Measurements from ENCODE around the gene IKZF3. TPM values are rescaled to one million over a fixed set of nuclear protein-coding genes. Genes with fewer than 3 reads are reported as not detected.

The IKZF3 gene
- polyA plus RNA-seq, 1 of the 3 experiments (the other 2 are of a cell fraction), result not detected

DNA sequence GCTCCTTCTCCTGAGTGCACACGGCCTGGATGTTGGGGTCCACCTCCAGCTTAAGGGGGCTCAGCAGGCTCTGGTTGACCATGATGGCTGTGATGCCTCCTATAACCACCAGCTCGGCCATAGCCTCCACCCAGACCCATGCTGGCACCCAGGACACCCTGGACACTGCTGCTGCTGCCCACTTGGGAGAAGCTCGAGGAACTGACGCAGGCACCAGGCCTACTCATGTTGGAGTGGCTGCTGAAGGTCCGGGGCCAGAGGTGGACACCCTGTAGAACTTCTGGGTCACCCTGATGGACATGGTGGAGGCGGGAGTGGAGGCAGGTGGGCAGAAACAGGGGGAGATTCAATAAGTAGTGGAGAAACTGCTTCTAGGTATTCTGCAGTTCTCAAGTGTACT lies 28.0 kb downstream of the IKZF3 start:
- no peak for DNase-seq
- H3K27me3 ChIP-seq (ENCODE audit: insufficient read depth), result peaks cover 7% of the 10 kb centered on the region
- ChIA-PET CTCF (no interaction called here), POLR2A (no interaction called here)
- no peak overlapping the region for H2AFZ ChIP-seq (ENCODE audit: low read depth)
- no peaks in the 10 kb centered on the region for H3K36me3 ChIP-seq (replicated peaks in 1 of 2; ENCODE audit: control insufficient read depth in 1 of 2, insufficient read depth in 2 of 2, low read length in 1 of 2)
- H3K27ac ChIP-seq (ENCODE audit: low read depth in 2 of 2, low read length in 1 of 2), result no peak overlapping the region
- no peaks in the 10 kb centered on the region for H3K79me2 ChIP-seq (ENCODE audit: insufficient read depth)
- no peak overlapping the region for H3K4me3 ChIP-seq (ENCODE audit: low read depth in 2 of 2, low read length in 1 of 2)
- no peaks in the 10 kb centered on the region for H3K4me1 ChIP-seq (ENCODE audit: control insufficient read depth in 1 of 2, insufficient read depth in 2 of 2, low read depth in 1 of 2, low read length in 1 of 2)
- 0 out of 2 replicates have a peak, but pooled peaks cover 6% of the 10 kb centered on the region for H3K9me3 ChIP-seq
- H3K9me2 ChIP-seq, result no peaks in the 10 kb centered on the region
- H3K4me2 ChIP-seq, result no peak overlapping the region
- H3F3A ChIP-seq (replicated peaks; ENCODE audit: insufficient read depth), result no peaks in the 10 kb centered on the region
- no peak overlapping the region for H3K9ac ChIP-seq
- TF ChIP-seq, protein P1, sequence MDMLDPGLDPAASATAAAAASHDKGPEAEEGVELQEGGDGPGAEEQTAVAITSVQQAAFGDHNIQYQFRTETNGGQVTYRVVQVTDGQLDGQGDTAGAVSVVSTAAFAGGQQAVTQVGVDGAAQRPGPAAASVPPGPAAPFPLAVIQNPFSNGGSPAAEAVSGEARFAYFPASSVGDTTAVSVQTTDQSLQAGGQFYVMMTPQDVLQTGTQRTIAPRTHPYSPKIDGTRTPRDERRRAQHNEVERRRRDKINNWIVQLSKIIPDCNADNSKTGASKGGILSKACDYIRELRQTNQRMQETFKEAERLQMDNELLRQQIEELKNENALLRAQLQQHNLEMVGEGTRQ (IDR thresholded peaks at IDR 0.05; ENCODE audit: borderline replicate concordance, low read depth, low read length), result no peak
- TF ChIP-seq YY1 (IDR thresholded peaks at IDR 0.05; ENCODE audit: low read depth) (no peak), JUND (IDR thresholded peaks at IDR 0.05) (no peak), FOSL2 (IDR thresholded peaks at IDR 0.05; ENCODE audit: borderline replicate concordance, low read depth) (no peak), MEF2A (IDR thresholded peaks at IDR 0.05; ENCODE audit: borderline replicate concordance, low read depth) (no peak), RAD21 (IDR thresholded peaks at IDR 0.05; ENCODE audit: low read length) (no peak)
- H4K20me1 ChIP-seq (ENCODE audit: insufficient read depth), result no peaks in the 10 kb centered on the region
- WGBS (ENCODE audit: low lambda C conversion rate), result 0% methylated on average over 6 of the region's 6 CpGs

DNA sequence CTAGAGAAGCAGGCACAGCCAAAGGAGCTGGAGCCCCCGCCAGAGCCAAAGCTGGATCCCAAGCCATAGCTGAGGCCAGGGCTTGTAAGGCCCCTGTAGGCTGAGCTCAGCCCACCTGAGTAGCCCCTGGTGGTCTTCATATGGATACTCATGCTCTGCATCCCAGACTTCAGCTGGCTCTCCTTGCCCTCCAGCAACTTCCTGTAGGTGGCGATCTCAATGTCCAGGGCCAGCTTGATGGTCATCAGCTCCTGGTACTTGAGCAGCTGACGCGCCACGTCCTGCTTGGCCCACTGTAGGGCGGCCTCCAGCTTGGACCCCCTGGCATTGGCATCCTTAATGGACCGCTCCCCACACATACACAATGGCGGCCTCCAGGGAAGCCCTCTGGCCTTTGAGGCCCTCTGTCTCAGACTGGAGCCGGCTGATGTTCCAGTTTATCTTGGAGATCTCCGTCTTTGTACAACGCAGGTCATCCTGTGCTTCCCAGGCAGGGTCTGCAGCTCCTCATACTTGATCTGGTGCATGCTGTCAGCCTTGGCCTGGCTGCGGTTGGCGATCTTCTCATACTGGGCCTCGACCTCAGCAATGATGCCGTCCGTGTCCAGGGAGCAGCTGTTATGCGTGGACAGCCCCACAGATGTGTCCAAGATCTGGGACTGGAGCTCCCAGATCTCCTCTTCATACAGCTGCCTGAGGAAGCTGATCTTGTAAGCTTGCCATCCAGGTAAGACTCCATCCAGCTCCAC lies 28.9 kb downstream of the IKZF3 start:
- Histone ChIP-seq H3K27ac (ENCODE audit: low read depth in 2 of 2, low read length in 1 of 2) (no peak overlapping the region), H3K9me3 (0 out of 2 replicates have a peak, but pooled peaks cover 6% of the 10 kb centered on the region), H4K20me1 (ENCODE audit: insufficient read depth) (no peaks in the 10 kb centered on the region), H3K4me1 (ENCODE audit: control insufficient read depth in 1 of 2, insufficient read depth in 2 of 2, low read depth in 1 of 2, low read length in 1 of 2) (no peaks in the 10 kb centered on the region), H3K9me2 (no peaks in the 10 kb centered on the region), H3F3A (replicated peaks; ENCODE audit: insufficient read depth) (no peaks in the 10 kb centered on the region), H2AFZ (ENCODE audit: low read depth) (no peak overlapping the region), H3K4me3 (ENCODE audit: low read depth in 2 of 2, low read length in 1 of 2) (no peak overlapping the region), H3K27me3 (ENCODE audit: insufficient read depth) (peaks cover 8% of the 10 kb centered on the region; the same call in 1 of the 2 replicates), H3K9ac (no peak overlapping the region), H3K4me2 (no peak overlapping the region), H3K36me3 (replicated peaks in 1 of 2; ENCODE audit: control insufficient read depth in 1 of 2, insufficient read depth in 2 of 2, low read length in 1 of 2) (no peaks in the 10 kb centered on the region), H3K79me2 (ENCODE audit: insufficient read depth) (no peaks in the 10 kb centered on the region)
- whole genome bisulfite sequencing (ENCODE audit: low lambda C conversion rate), result 21% methylated on average over 11 of the region's 17 CpGs
- no peak for DNase-seq
- CTCF ChIA-PET, result interaction anchor here (0.6 to 1.3 kb wide), 2 partner anchors 8 to 38 kb away, joined by 3 read pairs; no protein-coding TSS in a partner anchor
- TF ChIP-seq TCF12 (IDR thresholded peaks at IDR 0.05) (no peak), RXRA (IDR thresholded peaks at IDR 0.05; ENCODE audit: borderline replicate concordance, low read depth) (no peak), TEAD4 (IDR thresholded peaks at IDR 0.05; ENCODE audit: borderline replicate concordance, insufficient read depth) (no peak), GABPA (IDR thresholded peaks at IDR 0.05; ENCODE audit: low read depth) (no peak), TAF1 (IDR thresholded peaks at IDR 0.05; ENCODE audit: borderline replicate concordance, low read depth, low read length) (no peak)
- POLR2A ChIA-PET, result no interaction called here

DNA sequence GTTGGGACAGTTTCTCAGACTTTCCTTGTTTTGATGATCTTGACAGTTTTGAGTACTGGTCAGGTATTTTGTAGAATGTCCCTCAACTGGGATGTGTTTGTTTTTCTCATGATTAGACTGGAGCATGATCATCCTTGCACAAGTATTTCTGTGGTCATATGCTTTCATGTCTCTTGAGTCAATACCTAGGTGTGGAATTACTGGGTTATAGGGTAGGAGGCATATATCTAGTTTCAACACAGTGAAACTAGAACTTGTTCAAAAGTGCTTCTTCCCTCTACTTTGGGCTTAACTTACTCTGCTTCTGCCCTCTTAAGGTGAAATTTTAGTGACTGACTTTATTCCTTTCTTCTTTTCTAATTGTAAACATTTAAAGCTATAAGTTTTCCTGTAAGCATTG lies 30.1 kb downstream of the IKZF3 start:
- H3F3A ChIP-seq (replicated peaks; ENCODE audit: insufficient read depth), result no peaks in the 10 kb centered on the region
- POLR2A ChIA-PET, result interaction anchor here (0.5 kb wide), 1 partner anchor 15 kb away, joined by 3 read pairs; no protein-coding TSS in a partner anchor
- H3K36me3 ChIP-seq (replicated peaks in 1 of 2; ENCODE audit: control insufficient read depth in 1 of 2, insufficient read depth in 2 of 2, low read length in 1 of 2), result no peaks in the 10 kb centered on the region
- CTCF ChIA-PET, result interaction anchor here (1.3 kb wide), 1 partner anchor 10 kb away, joined by 3 read pairs; no protein-coding TSS in a partner anchor
- no peak overlapping the region for H3K4me3 ChIP-seq (ENCODE audit: low read depth in 2 of 2, low read length in 1 of 2)
- H2AFZ ChIP-seq (ENCODE audit: low read depth), result no peak overlapping the region
- TF ChIP-seq EZH2phosphoT487 (IDR thresholded peaks at IDR 0.05; ENCODE audit: borderline replicate concordance, low read depth), result no peak
- H3K4me2 ChIP-seq, result no peak overlapping the region
- DNase-seq, result no peak
- no peaks in the 10 kb centered on the region for H3K79me2 ChIP-seq (ENCODE audit: insufficient read depth)
- H3K27ac ChIP-seq (ENCODE audit: low read depth in 2 of 2, low read length in 1 of 2), result no peak overlapping the region
- H3K27me3 ChIP-seq (ENCODE audit: insufficient read depth), result peaks cover 8% of the 10 kb centered on the region
- H3K9me2 ChIP-seq, result no peaks in the 10 kb centered on the region
- no peak overlapping the region for H3K9ac ChIP-seq
- 0 out of 2 replicates have a peak, but pooled peaks cover 6% of the 10 kb centered on the region for H3K9me3 ChIP-seq
- H3K4me1 ChIP-seq (ENCODE audit: control insufficient read depth in 1 of 2, insufficient read depth in 2 of 2, low read depth in 1 of 2, low read length in 1 of 2), result no peaks in the 10 kb centered on the region
- no peaks in the 10 kb centered on the region for H4K20me1 ChIP-seq (ENCODE audit: insufficient read depth)

All from SK-N-SH (cell line).